GM18519 (cell line): ENCODE measurements around the gene TAF8.
"Not testable (repeated sequence)": the region's sequence is repeated elsewhere in the genome, so short reads cannot be mapped to it uniquely, and the experiment has no call there.

ENCODE experiments used
- ATAC-seq: cut with Tn5 transposase; IDR thresholded peaks from one replicate; pipeline ENCODE4 v1.9.1; 2021; ENCODE audit warnings: mild to moderate bottlenecking, moderate library complexity; ENCODE audit not compliant: unreplicated experiment, low FRiP score

The TAF8 gene

GRCh38 chr6:42028234-42029061 lies 21.9 kb upstream of the TAF8 start:
- no peak for ATAC-seq

GRCh38 chr6:42029062-42029685 lies 21.1 kb upstream of the TAF8 start:
- no peak for ATAC-seq

- ATAC-seq = no peak
Observed at GRCh38 chr6:42029881-42030280, 20.4 kb upstream of the TAF8 start.

- ATAC-seq = no peak
Observed at GRCh38 chr6:42030585-42031506, 19.5 kb upstream of the TAF8 start.

GRCh38 chr6:42032366-42032765 lies 18.0 kb upstream of the TAF8 start:
- no peak for ATAC-seq

- not testable (repeated sequence) for ATAC-seq
Observed at GRCh38 chr6:42037669-42038068, 12.7 kb upstream of the TAF8 start.

GRCh38 chr6:42038163-42038562 lies 12.2 kb upstream of the TAF8 start:
- no peak for ATAC-seq

- ATAC-seq = no peak
Observed at GRCh38 chr6:42038811-42039408, 11.4 kb upstream of the TAF8 start.

- ATAC-seq = no peak
Observed at GRCh38 chr6:42040856-42041480, 9.4 kb upstream of the TAF8 start.

GRCh38 chr6:42041481-42042053 lies 8.8 kb upstream of the TAF8 start:
- no peak for ATAC-seq

- no peak for ATAC-seq
Observed at GRCh38 chr6:42042108-42042507, 8.2 kb upstream of the TAF8 start.

- peak; percentile 32 for ATAC-seq
Observed at GRCh38 chr6:42043787-42044475, 6.4 kb upstream of the TAF8 start.

GRCh38 chr6:42045538-42046460 lies 4.5 kb upstream of the TAF8 start:
- no peak for ATAC-seq

GRCh38 chr6:42046464-42047212 lies 3.7 kb upstream of the TAF8 start:
- no peak for ATAC-seq

GRCh38 chr6:42047213-42047590 lies 3.1 kb upstream of the TAF8 start:
- no peak for ATAC-seq

GRCh38 chr6:42047790-42048405 lies 2.4 kb upstream of the TAF8 start:
- ATAC-seq = no peak
